DND-41 (cell line): Measurements from ENCODE around the gene RASAL2.

Experiments used
- CTCF ChIP-seq: IDR thresholded peaks from 2 replicates; pipeline ENCODE4 v1.5.1; 2012; ENCODE audit warnings: borderline replicate concordance, low read length, moderate library complexity, mild to moderate bottlenecking; ENCODE audit not compliant: poor library complexity, severe bottlenecking; ENCODE audit errors: extremely low read depth
- EZH2 ChIP-seq: IDR thresholded peaks from 3 replicates; pipeline ENCODE4 v1.6.1; 2012; ENCODE audit warnings: borderline replicate concordance, low read depth, mild to moderate bottlenecking, moderate library complexity, low read length, inconsistent platforms; ENCODE audit not compliant: severe bottlenecking

GRCh38 chr1:178509414-178510007 is 415.6 kb downstream of the RASAL2 start:
- TF ChIP-seq CTCF = no peak
- no peak for TF ChIP-seq EZH2
